NOMO-1 treated with dmso at 0.1 percent for 144 hours (cell line): ENCODE results near the gene GBP2.
"Not testable (repeated sequence)": the region's sequence is repeated elsewhere in the genome, so short reads cannot be mapped to it uniquely, and the experiment has no call there.

Experiments used
- DNase-seq: peaks from one replicate; lab custom pipeline; 2025; ENCODE audit not compliant: unreplicated experiment; lab: John Stamatoyannopoulos, UW

GBP2 gene

GRCh38 chr1:89126602-89127565 lies 970 bp upstream of the GBP2 start:
- DNase-seq = not testable (repeated sequence)

DNA sequence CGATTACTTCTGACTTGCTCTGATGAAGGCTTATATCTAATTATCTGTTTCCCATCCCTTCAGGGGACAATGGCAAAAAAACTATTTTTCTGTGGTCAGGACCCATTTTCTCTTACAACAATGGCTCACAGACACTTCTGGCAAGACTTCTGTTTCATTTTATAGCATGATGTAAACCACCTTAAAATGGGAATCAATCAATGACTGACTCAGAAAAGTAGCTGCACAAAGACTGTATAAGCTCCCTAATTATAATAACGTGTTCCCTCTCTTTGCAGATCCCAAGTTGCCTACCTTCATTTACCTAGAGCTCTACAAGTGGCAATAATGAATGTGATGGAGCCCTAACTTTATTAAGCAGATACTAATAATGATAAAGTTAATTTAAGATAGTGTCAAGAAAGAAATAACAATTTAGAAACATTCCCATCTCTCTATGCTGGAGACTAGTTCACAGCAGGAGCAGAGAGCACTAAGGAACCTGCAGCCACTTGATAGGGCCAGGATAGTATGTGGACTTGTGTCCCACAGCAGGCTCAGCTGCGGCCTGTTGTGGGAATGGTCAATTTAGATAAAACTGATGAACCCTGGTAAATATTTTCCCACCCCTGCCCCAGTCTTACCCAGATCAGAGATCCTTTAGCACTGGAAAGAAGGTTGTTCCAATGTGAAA lies 538 bp downstream of the GBP2 start:
- no peak for DNase-seq

- no peak for DNase-seq
These were observed 4.3 kb downstream of the GBP2 start for GRCh38 chr1:89121641-89122040.

GRCh38 chr1:89114662-89115061 lies 11.3 kb downstream of the GBP2 start:
- DNase-seq = no peak

GRCh38 chr1:89112871-89113613 lies 12.9 kb downstream of the GBP2 start:
- DNase-seq = no peak

- no peak for DNase-seq
These were observed 21.2 kb downstream of the GBP2 start for GRCh38 chr1:89104687-89105086.

GRCh38 chr1:89104147-89104546 lies 21.8 kb downstream of the GBP2 start:
- no peak for DNase-seq

DNA sequence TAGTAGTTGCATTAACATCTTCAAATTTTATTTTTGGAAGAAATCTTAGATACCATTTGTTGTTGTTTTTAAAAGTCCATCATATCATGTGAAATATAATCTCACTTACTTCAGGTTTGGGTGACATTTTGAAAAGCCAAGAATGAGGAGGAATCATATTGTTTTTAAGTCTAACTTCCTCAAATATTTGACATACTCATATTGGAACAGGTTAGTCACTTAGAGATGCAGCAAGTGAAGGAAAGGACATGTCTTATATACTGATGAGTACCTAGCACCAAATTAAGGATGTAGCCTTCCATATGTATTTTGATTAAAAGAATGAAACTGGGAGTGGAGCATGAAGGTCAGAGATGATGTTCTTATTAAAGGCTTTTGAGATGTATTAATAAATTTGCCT lies 23.9 kb downstream of the GBP2 start:
- no peak for DNase-seq

GRCh38 chr1:89100412-89100811 lies 25.5 kb downstream of the GBP2 start:
- DNase-seq = no peak

GRCh38 chr1:89098857-89099256 lies 27.1 kb downstream of the GBP2 start:
- no peak for DNase-seq

DNA sequence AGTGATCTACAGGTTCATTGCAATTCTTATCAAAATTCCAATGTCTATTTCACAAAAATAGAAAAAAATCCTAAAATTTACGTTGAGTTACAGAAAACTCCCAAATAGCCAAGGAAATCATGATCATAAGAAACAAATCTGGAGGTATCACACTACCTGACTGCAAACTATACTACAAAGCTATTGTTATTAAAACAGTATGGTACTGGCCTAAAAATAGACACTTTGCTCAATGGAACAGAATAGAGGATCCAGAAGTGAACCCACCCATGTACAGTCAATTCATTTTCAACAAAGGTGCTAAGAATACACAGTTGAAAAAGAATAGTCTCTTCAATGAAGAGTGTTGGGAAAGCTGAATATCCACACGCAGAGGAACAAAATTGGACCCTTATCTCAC lies 30.2 kb downstream of the GBP2 start:
- no peak for DNase-seq

GRCh38 chr1:89089962-89090361 lies 36.0 kb downstream of the GBP2 start:
- no peak for DNase-seq

- DNase-seq = no peak
These were observed 37.3 kb downstream of the GBP2 start for GRCh38 chr1:89088572-89088971.

DNA sequence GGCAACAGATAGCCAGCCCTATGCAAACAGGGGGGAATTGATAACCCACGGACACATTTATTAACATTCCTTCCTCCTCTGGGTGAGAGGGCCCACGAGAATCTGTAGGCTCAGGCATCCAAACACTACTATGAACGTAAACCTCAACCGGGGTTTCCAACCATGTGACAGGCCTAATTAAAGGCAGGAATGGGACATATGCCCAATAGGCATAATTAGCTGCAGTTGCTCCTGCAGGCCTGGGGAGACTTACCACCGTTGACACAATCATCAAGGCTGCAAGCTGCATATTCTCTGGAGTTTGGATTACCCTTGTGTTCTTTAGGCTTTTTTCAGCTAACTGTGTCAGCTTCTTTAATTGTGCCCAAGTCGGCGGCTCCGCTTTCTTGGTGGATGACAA lies 38.7 kb downstream of the GBP2 start:
- no peak for DNase-seq

- peak; percentile 36 for DNase-seq
These were observed 40.1 kb downstream of the GBP2 start for GRCh38 chr1:89085781-89086180.

DNA sequence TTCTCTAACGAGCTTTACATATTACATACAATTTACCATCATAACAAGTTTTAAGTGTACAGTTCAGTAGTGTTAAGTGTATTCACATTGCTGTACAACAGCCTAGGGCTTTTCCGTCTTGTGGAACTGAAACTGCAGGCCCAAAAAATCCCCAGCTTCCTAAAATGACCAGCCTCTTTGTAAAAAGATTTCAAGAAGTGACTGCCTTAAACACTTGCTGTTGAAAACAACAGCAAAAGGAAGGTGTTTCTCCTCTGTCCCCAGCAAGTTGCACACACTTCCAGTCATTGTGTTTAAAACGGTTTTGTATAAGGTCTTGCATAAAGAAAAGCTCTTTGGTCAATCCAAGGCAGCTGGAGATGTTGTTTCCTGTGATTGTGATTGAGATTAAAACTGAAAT lies 44.9 kb downstream of the GBP2 start:
- DNase-seq = peak; percentile 27

GRCh38 chr1:89080068-89080467 lies 45.8 kb downstream of the GBP2 start:
- DNase-seq = not testable (repeated sequence)

- not testable (repeated sequence) for DNase-seq
These were observed 53.3 kb downstream of the GBP2 start for GRCh38 chr1:89072466-89073065.

DNA sequence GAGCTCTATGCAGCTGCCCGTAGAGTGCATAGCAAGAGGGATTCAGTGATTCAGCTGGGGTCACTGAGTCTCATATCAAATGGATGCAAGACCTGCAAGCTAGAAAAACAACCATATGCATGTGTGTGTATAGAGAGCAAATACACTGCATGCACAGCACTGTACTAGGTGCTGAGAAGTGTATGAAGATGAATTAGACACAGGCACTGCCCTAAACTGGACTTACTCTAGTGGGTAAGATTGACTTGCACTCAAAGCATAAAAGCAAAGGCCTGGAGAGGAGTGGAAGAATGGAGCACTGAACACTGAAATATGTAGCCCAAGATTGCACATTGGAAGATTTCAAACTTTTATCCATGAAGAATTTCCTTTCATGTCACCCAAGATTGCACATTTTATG lies 55.4 kb downstream of the GBP2 start:
- DNase-seq = no peak

- no peak for DNase-seq
These were observed 56.0 kb downstream of the GBP2 start for GRCh38 chr1:89069951-89070350.

GRCh38 chr1:89068291-89068690 lies 57.6 kb downstream of the GBP2 start:
- DNase-seq = no peak
